Neural cell (in vitro differentiated cells): ENCODE measurements around the gene ID4. TPM values are rescaled to one million over a fixed set of nuclear protein-coding genes. Genes with fewer than 3 reads are reported as not detected.
A peak's percentile ranks its signal among the peaks of the same experiment; 100 is the strongest.

Experiments
- H2AFZ ChIP-seq: fragments of 200-600, 300-800 bp; sonication (generic), shearing (Covaris generic); 2 replicates; pipeline ENCODE4 v1.6.0; 2014; ENCODE audit warnings: low read depth, mild to moderate bottlenecking, antibody characterized with exemption, low read length, moderate library complexity
- H3F3A ChIP-seq: fragments of 200-600 bp; shearing (Covaris generic); 2 replicates; pipeline ENCODE4 v1.6.1; 2016; ENCODE audit warnings: mild to moderate bottlenecking, moderate library complexity, mixed read lengths, antibody characterized with exemption, low read length; ENCODE audit not compliant: insufficient read depth, poor library complexity, severe bottlenecking
- H3K27ac ChIP-seq: fragments of 200-600, 300-800 bp; sonication (generic), shearing (Covaris generic); 2 replicates; pipeline ENCODE4 v1.5.1; 2014; ENCODE audit warnings: mild to moderate bottlenecking, low read length, moderate library complexity
- H3K27me3 ChIP-seq: fragments of 300-800, 200-600 bp; sonication (generic), shearing (Covaris generic); 2 replicates; pipeline ENCODE4 v1.6.0; 2014; ENCODE audit warnings: mild to moderate bottlenecking, low read depth, low read length, moderate library complexity; ENCODE audit not compliant: insufficient read depth
- H3K36me3 ChIP-seq: fragments of 300-800, 200-600 bp; sonication (generic), shearing (Covaris generic); 2 replicates; pipeline ENCODE4 v1.5.1; 2014; ENCODE audit warnings: mild to moderate bottlenecking, antibody characterized with exemption, low read length, moderate library complexity; ENCODE audit not compliant: insufficient read depth
- H3K4me2 ChIP-seq: fragments of 300-800, 200-600 bp; sonication (generic), shearing (Covaris generic); 2 replicates; pipeline ENCODE4 v1.6.0; 2014; ENCODE audit warnings: mild to moderate bottlenecking, low read length
- H3K4me3 ChIP-seq: fragments of 300-800, 200-600 bp; sonication (generic), shearing (Covaris generic); 2 replicates; pipeline ENCODE4 v1.5.1; 2014; ENCODE audit warnings: mild to moderate bottlenecking, low read length, moderate library complexity
- H3K79me2 ChIP-seq: fragments of 200-600 bp; shearing (Covaris generic); replicated peaks from 2 replicates; pipeline ENCODE4 v1.6.0; 2014; ENCODE audit warnings: mild to moderate bottlenecking, low read length, moderate library complexity; ENCODE audit not compliant: insufficient read depth
- H3K9ac ChIP-seq: fragments of 300-800, 200-600 bp; sonication (generic), shearing (Covaris generic); 2 replicates; pipeline ENCODE4 v1.6.1; 2016; ENCODE audit warnings: mild to moderate bottlenecking, low read length, mixed read lengths
- H3K9me2 ChIP-seq: fragments of 200-600 bp; shearing (Covaris generic); 2 replicates; pipeline ENCODE4 v1.6.1; 2016; ENCODE audit warnings: mild to moderate bottlenecking, low read length, mixed read lengths; ENCODE audit not compliant: insufficient read depth
- H3K9me3 ChIP-seq: fragments of 200-600, 300-800 bp; sonication (generic), shearing (Covaris generic); 2 replicates; pipeline ENCODE4 v1.6.1; 2016; ENCODE audit warnings: mild to moderate bottlenecking, mixed run types, low read length, moderate library complexity, mixed read lengths
- H4K20me1 ChIP-seq: fragments of 200-600 bp; shearing (Covaris generic); 2 replicates; pipeline ENCODE4 v1.6.1; 2016; ENCODE audit warnings: mild to moderate bottlenecking, mixed run types; ENCODE audit not compliant: insufficient read depth
- EP300 ChIP-seq: fragments of 450-650 bp; conservative IDR thresholded peaks from 2 replicates; pipeline ENCODE4 v1.6.1; 2014; ENCODE audit warnings: antibody characterized with exemption, mild to moderate bottlenecking, moderate library complexity; ENCODE audit not compliant: poor library complexity, severe bottlenecking
- EZH2 ChIP-seq: fragments of 200-600, 300-800 bp; shearing (Covaris generic), sonication (generic); IDR thresholded peaks from 2 replicates; pipeline ENCODE4 v1.6.1; 2014; ENCODE audit warnings: antibody characterized with exemption, low read length, borderline replicate concordance, mild to moderate bottlenecking; ENCODE audit not compliant: insufficient read depth, poor library complexity, severe bottlenecking
- MXI1 ChIP-seq: fragments of 450-650 bp; conservative IDR thresholded peaks from 2 replicates; pipeline ENCODE4 v1.6.1; 2014; ENCODE audit warnings: antibody characterized with exemption, mild to moderate bottlenecking; ENCODE audit not compliant: poor library complexity, severe bottlenecking
- POLR2AphosphoS5 ChIP-seq: IDR thresholded peaks from 2 replicates; pipeline ENCODE4 v1.6.1; 2012
- RAD21 ChIP-seq: fragments of 450-650 bp; conservative IDR thresholded peaks from 2 replicates; pipeline ENCODE4 v1.6.1; 2014; ENCODE audit warnings: antibody characterized with exemption, mild to moderate bottlenecking, moderate library complexity
- REST ChIP-seq: IDR thresholded peaks from 2 replicates; pipeline ENCODE4 v1.6.1; 2012; ENCODE audit warnings: borderline replicate concordance
- SMC3 ChIP-seq: fragments of 450-650 bp; conservative IDR thresholded peaks from 2 replicates; pipeline ENCODE4 v1.6.1; 2014; ENCODE audit warnings: antibody characterized with exemption, mild to moderate bottlenecking, moderate library complexity; ENCODE audit not compliant: poor library complexity
- TAF1 ChIP-seq: IDR thresholded peaks from 2 replicates; pipeline ENCODE4 v1.6.1; 2012; ENCODE audit warnings: low read depth
- polyA plus RNA-seq: library from polyadenylated mRNA; depleted of rRNA; stranded (reverse); fragments of >200 nt; gene quantifications from 2 replicates; pipeline ENCODE4 v1.2.3, GENCODE V29; 2014
- TF ChIP-seq, protein P1 (sequence below): fragments of 450-650 bp; IDR thresholded peaks from 2 replicates; pipeline ENCODE4 v1.5.1; 2014; ENCODE audit warnings: antibody characterized with exemption, mild to moderate bottlenecking, moderate library complexity; ENCODE audit not compliant: poor library complexity, severe bottlenecking

Gene ID4
- polyA plus RNA-seq, 1 donor from 2014 or later, result 506 TPM

GRCh38 chr6:19802656-19803055, 34.5 kb upstream of the ID4 start:
- no peak overlapping the region for H2AFZ ChIP-seq
- no peaks in the 10 kb centered on the region for H3K9me3 ChIP-seq
- no peaks in the 10 kb centered on the region for H3F3A ChIP-seq
- no peak overlapping the region for H3K4me3 ChIP-seq
- no peaks in the 10 kb centered on the region for H3K36me3 ChIP-seq
- peaks cover 18% of the 10 kb centered on the region for H3K79me2 ChIP-seq
- no peak overlapping the region for H3K4me2 ChIP-seq
- H4K20me1 ChIP-seq, result no peaks in the 10 kb centered on the region
- no peak overlapping the region for H3K27ac ChIP-seq
- no peak for TF ChIP-seq MXI1
- no peak for TF ChIP-seq EZH2
- TF ChIP-seq POLR2AphosphoS5, result no peak
- no peak for TF ChIP-seq TAF1
- no peak for TF ChIP-seq EP300
- no peak for TF ChIP-seq REST
- no peak for TF ChIP-seq RAD21
- TF ChIP-seq, protein P1, sequence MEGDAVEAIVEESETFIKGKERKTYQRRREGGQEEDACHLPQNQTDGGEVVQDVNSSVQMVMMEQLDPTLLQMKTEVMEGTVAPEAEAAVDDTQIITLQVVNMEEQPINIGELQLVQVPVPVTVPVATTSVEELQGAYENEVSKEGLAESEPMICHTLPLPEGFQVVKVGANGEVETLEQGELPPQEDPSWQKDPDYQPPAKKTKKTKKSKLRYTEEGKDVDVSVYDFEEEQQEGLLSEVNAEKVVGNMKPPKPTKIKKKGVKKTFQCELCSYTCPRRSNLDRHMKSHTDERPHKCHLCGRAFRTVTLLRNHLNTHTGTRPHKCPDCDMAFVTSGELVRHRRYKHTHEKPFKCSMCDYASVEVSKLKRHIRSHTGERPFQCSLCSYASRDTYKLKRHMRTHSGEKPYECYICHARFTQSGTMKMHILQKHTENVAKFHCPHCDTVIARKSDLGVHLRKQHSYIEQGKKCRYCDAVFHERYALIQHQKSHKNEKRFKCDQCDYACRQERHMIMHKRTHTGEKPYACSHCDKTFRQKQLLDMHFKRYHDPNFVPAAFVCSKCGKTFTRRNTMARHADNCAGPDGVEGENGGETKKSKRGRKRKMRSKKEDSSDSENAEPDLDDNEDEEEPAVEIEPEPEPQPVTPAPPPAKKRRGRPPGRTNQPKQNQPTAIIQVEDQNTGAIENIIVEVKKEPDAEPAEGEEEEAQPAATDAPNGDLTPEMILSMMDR, result no peak
- TF ChIP-seq SMC3, result no peak
- no peak overlapping the region for H3K9ac ChIP-seq
- no peaks in the 10 kb centered on the region for H3K9me2 ChIP-seq
- H3K27me3 ChIP-seq, result no peaks in the 10 kb centered on the region

DNA sequence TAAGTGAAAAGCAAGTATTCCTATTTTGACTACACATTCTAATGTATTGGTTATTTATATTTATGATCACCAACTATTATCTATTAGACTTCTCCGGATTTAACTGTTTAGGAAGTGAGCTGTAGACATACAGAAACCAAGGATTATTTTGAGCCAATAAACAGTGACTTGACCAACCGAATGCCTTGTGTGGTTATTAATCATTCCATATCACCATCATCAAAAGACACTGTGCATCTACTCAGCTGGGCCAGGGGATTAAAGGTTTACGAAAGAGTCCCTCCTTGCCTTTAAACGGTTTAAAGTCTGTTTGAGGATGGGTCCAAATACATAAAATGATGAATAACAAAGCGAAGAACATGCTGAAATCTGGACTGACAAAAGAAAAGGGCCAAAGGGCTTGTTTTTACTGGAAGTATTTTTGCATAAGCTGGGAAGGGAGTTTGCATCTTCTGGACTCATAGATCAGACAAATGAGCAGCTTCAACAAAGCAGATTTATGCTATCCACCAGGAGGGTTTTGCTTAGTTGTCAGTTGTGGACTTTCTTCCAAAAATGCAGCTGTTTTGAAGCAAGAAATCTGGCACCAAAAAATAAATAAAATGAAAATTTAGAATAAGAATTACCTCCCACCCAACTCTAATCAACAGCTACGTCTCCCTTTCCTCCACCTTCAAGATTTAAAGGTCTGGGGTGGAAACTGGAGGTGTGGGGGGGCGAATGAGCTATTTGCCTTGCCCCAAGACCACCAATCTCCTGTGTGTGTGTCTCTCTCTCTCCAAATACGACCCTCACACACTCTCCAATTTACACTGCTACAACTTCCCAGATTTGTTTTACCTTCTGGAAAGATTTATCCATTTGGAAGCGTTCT, 33.6 kb upstream of the ID4 start:
- TF ChIP-seq TAF1 (no peak), RAD21 (no peak), MXI1 (no peak), EP300 (no peak), EZH2 (no peak), POLR2AphosphoS5 (no peak), SMC3 (no peak), REST (no peak)
- TF ChIP-seq, protein P1, result no peak
- H3F3A ChIP-seq, result no peaks in the 10 kb centered on the region
- H3K4me2 ChIP-seq, result peak overlapping the region; percentile 93
- H2AFZ ChIP-seq, result peak overlapping the region; percentile 24
- no peaks in the 10 kb centered on the region for H3K9me3 ChIP-seq
- H3K27me3 ChIP-seq, result no peaks in the 10 kb centered on the region
- H3K79me2 ChIP-seq, result peaks cover 18% of the 10 kb centered on the region
- H3K4me3 ChIP-seq, result peak overlapping the region; percentile 89
- no peaks in the 10 kb centered on the region for H3K9me2 ChIP-seq
- no peaks in the 10 kb centered on the region for H3K36me3 ChIP-seq
- H3K9ac ChIP-seq, result peak overlapping the region; percentile 96
- H3K27ac ChIP-seq, result peak overlapping the region; percentile 98
- H4K20me1 ChIP-seq, result no peaks in the 10 kb centered on the region
